HFF-Myc (cell line): ENCODE data around the gene SLC46A2.

ENCODE experiments used
- DNase-seq: peaks from one replicate; pipeline ENCODE4 v3.0.0-alpha.2; 2011; ENCODE audit warnings: low read depth; ENCODE audit errors: extremely low read depth
- H3K4me3 ChIP-seq: replicated peaks from 2 replicates; pipeline ENCODE4 v1.5.1; 2011; ENCODE audit warnings: low read depth, mild to moderate bottlenecking, control low read depth, low read length
- TF ChIP-seq, protein P1 (sequence below): IDR thresholded peaks from 2 replicates; pipeline ENCODE4 v1.5.1; 2012; ENCODE audit warnings: mild to moderate bottlenecking, low read depth, low read length, control low read depth; ENCODE audit errors: missing control alignments

SLC46A2 gene

DNA sequence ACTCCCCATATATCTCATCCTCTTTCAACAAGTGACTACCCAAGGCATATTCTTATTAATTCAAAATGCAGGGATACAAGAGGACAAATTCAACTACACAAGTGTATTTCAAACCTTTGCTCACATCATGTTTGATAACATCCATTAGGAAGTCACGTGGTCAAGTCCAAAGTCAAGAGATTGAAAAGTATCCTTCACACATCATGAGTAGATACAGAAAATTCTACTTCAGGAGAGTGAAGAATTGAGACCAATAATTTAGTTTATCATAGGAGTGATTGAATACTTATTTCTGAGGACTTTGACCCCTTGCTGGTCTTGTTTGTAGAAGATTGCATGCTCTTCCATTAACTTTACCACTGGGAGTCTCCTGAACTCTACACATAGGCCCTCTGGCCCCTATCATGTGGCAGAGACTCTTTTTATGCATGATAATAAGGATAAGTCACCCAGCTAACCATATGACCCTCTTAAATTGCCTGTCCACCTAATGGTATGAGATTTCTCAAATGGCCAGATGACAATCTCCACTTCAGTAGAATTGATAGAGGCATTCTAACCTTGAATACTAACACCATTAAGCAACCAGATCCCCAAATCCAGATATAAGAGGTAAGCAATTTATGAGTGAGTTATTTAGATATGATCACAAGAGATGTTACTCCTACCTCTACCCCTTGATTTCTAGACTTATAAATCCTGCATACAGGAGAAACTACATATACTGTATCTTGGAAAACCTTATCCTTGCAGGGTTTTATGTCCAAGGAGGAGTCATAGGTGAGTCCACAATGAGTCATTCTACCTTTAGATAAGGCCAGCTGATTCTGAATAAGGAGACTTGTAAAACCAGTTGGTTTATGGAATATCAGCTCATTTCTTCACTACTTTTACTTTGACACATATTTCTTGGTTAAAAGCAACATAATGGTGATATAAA lies 26.6 kb upstream of the SLC46A2 start:
- no peak overlapping the region for H3K4me3 ChIP-seq
- no peak for DNase-seq
- TF ChIP-seq, protein P1, sequence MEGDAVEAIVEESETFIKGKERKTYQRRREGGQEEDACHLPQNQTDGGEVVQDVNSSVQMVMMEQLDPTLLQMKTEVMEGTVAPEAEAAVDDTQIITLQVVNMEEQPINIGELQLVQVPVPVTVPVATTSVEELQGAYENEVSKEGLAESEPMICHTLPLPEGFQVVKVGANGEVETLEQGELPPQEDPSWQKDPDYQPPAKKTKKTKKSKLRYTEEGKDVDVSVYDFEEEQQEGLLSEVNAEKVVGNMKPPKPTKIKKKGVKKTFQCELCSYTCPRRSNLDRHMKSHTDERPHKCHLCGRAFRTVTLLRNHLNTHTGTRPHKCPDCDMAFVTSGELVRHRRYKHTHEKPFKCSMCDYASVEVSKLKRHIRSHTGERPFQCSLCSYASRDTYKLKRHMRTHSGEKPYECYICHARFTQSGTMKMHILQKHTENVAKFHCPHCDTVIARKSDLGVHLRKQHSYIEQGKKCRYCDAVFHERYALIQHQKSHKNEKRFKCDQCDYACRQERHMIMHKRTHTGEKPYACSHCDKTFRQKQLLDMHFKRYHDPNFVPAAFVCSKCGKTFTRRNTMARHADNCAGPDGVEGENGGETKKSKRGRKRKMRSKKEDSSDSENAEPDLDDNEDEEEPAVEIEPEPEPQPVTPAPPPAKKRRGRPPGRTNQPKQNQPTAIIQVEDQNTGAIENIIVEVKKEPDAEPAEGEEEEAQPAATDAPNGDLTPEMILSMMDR = no peak

DNA sequence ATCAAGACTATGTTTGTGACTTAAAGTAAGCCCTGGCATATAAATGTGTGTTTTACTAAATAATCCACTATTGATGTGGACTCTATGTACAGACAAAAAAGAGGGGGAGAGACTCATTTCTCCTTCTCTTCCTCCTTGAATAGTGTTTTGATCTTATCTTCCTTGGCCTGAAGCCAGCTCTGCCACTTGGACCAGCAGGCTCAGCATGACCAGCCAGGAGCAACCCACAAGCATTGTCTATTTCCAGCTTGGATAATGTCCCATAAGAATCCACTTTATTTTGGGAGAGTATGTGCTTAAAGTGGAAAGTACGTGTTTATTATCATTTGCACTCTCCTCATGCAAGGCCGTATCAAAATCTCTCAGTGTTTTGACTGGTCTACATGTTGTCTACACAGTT lies 23.8 kb upstream of the SLC46A2 start:
- DNase-seq = no peak
- H3K4me3 ChIP-seq = no peak overlapping the region
- TF ChIP-seq, protein P1 = no peak

DNA sequence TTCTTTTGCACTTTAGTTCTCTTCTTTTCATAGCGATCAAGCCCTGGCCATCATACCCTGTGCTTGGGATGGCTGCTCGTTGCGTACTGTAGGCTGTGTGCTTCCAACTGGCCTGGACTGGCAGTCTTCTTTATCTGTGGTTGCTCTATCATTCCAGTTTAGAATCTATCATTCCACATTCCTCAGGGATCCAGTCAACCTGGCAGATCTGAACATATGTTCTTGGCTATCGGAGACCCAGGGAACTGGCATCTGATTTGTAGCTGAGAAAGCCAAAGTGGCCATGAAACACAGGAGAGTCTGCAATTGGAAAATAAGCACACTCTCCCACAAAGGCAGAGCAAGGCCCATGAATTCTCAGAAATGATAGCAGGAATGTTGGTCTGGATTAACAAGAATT lies 22.6 kb upstream of the SLC46A2 start:
- H3K4me3 ChIP-seq = no peak overlapping the region
- TF ChIP-seq, protein P1 = no peak

DNA sequence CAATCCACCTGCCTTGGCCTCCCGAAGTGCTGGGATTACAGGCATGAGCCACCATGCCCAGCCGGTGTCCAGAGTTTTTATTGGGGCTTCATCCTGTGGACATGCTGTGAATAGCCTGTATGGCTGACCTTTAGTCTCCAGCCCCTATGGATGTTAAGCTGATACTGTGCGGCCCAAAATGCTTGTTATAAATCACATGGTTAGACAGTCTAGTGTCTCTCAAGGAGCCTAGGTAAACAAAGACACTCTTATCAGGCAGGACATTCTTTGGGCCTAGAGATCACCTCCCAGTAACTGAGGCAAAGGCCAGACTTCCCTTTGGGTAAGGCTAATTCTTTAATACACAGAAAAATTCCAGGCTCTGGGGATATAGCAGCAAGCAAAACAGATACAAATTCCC lies 22.0 kb upstream of the SLC46A2 start:
- TF ChIP-seq, protein P1 = no peak
- no peak for DNase-seq
- H3K4me3 ChIP-seq = no peak overlapping the region

More for the DNA sequence above, 22.6 kb upstream of the SLC46A2 start:
- DNase-seq = no peak

DNA sequence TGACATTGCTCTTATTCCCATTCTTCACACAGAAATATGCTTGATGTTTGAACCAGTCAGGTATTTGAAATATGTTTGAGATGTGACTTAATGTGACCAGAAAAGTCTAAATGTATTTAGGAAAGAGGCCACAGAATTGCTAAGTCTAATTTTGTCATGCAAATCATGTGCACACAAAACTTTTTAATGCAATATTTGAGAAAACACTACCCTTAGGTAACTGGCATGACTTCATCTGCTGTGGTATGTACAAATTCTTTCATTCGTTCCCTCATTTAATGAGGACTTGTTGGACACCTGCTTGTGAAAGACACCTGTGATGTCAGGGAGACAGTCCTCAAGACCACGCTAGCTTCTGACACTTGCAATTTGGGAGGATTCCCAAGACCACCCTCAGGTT lies 21.1 kb upstream of the SLC46A2 start:
- no peak for DNase-seq
- TF ChIP-seq, protein P1 = no peak
- H3K4me3 ChIP-seq = no peak overlapping the region

GRCh38 chr9:112905084-112905483 lies 14.4 kb upstream of the SLC46A2 start:
- no peak overlapping the region for H3K4me3 ChIP-seq
- no peak for DNase-seq
- TF ChIP-seq, protein P1 = no peak
